ENCODE measurements around the gene TP53TG3C.
"Not testable (repeated sequence)": the region's sequence is repeated elsewhere in the genome, so short reads cannot be mapped to it uniquely, and the experiment has no call there.

Gene TP53TG3C, protein sequence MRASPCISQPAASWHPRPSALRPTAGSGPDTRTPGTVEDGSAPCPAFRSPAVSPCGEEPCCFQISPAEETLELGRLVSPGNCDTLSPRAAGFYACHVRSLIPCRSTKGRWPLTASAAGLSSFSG

DNA sequence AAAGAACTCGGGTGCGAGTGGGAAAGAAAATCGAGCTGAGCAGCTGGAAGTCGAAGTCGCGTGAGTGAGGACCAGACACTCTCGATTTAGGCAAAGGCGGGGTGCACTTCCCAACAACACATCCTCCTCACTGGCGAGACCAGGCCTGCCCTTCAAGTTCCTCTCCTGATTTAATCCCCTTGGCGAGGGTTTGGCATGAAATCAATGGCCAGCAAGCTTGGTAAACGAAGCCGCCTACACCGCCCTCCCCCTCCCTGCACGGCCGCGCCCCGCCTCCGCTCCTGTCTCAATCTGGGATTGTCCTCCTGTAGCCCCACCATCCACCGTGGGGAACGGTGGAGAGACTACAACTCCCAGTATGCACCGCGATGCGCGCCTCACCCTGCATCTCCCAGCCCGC is at the start of gene TP53TG3C:
Gene TP53TG3C, plus strand, starts transcription at position 301 of the 400 bp plus-strand sequence. Its CDS starts 68 bp downstream, at position 369.
- FAIRE-seq: not testable (repeated sequence)
